Keratinocyte (primary cell): ENCODE data around the gene FGD4. TPM values are rescaled to one million over a fixed set of nuclear protein-coding genes. Genes with fewer than 3 reads are reported as not detected.

Experiments
- DNase-seq: peaks from one replicate; pipeline ENCODE4 v3.0.0-alpha.2; 2011; ENCODE audit warnings: low read depth, missing footprints, low spot score
- FAIRE-seq: peaks from 2 replicates; lab custom pipeline; 2011; peaks lifted over from hg19 to GRCh38; lab: Jason Lieb, UNC
- H2AFZ ChIP-seq: 2 replicates; pipeline ENCODE4 v1.6.0; 2012; ENCODE audit warnings: low read length, control low read depth, inconsistent platforms; ENCODE audit not compliant: control insufficient read depth
- H3K27ac ChIP-seq: 2 replicates; pipeline ENCODE4 v1.5.1; 2011; ENCODE audit warnings: low read length; ENCODE audit not compliant: control insufficient read depth, insufficient read depth
- H3K27me3 ChIP-seq: 3 replicates; pipeline ENCODE4 v1.6.0; 2011; ENCODE audit warnings: low read length; ENCODE audit not compliant: control insufficient read depth, insufficient read depth; ENCODE audit errors: extremely low read depth
- H3K36me3 ChIP-seq, 2 experiments: 2 replicates in 1 of 2; 3 replicates in 1 of 2; pipeline ENCODE4 v1.5.1; 2011; ENCODE audit warnings: low read length in 2 of 2, mild to moderate bottlenecking in 1 of 2; ENCODE audit not compliant: control insufficient read depth in 2 of 2, insufficient read depth in 2 of 2; ENCODE audit errors: extremely low read depth in 1 of 2
- H3K4me1 ChIP-seq: 3 replicates; pipeline ENCODE4 v1.5.1; 2011; ENCODE audit warnings: low read length; ENCODE audit not compliant: control insufficient read depth, insufficient read depth; ENCODE audit errors: extremely low read depth
- H3K4me2 ChIP-seq: 3 replicates; pipeline ENCODE4 v1.6.0; 2011; ENCODE audit warnings: low read depth, low read length; ENCODE audit not compliant: control insufficient read depth, insufficient read depth; ENCODE audit errors: extremely low read depth
- H3K4me3 ChIP-seq, 3 experiments: fragments of 200-600 bp in 1 of 3; sonication (generic) in 1 of 3; 2 replicates in 2 of 3; 3 replicates in 1 of 3; pipeline ENCODE4 v1.5.1; 2011 to 2016; ENCODE audit warnings: low read length in 3 of 3, mild to moderate bottlenecking in 3 of 3, control low read depth in 2 of 3, inconsistent platforms in 1 of 3, low read depth in 1 of 3, mixed read lengths in 1 of 3, mixed run types in 1 of 3, moderate library complexity in 1 of 3; ENCODE audit not compliant: control insufficient read depth in 2 of 3, insufficient read depth in 2 of 3; ENCODE audit errors: extremely low read depth in 1 of 3
- H3K79me2 ChIP-seq: 2 replicates; pipeline ENCODE4 v1.6.0; 2012; ENCODE audit warnings: low read length; ENCODE audit not compliant: control insufficient read depth, insufficient read depth
- H3K9ac ChIP-seq: 3 replicates; pipeline ENCODE4 v1.6.0; 2011; ENCODE audit warnings: low read length; ENCODE audit not compliant: control insufficient read depth, insufficient read depth; ENCODE audit errors: extremely low read depth
- H3K9me1 ChIP-seq: 3 replicates; pipeline ENCODE4 v1.6.0; 2011; ENCODE audit warnings: low read length; ENCODE audit not compliant: control insufficient read depth, insufficient read depth; ENCODE audit errors: extremely low read depth
- H3K9me3 ChIP-seq: 2 replicates; pipeline ENCODE4 v1.5.1; 2012; ENCODE audit warnings: low read depth, low read length; ENCODE audit not compliant: control insufficient read depth
- H4K20me1 ChIP-seq: 3 replicates; pipeline ENCODE4 v1.6.0; 2011; ENCODE audit warnings: low read length; ENCODE audit not compliant: control insufficient read depth, insufficient read depth; ENCODE audit errors: extremely low read depth
- EZH2 ChIP-seq: IDR thresholded peaks from one replicate; pipeline ENCODE4 v1.6.1; 2012; ENCODE audit warnings: inconsistent platforms, mild to moderate bottlenecking, low read length, moderate library complexity
- dilution Hi-C: fragments of 300-500 bp; cut with MboI; formaldehyde crosslinking; loops from one replicate; pipeline ENCODE4 v1.7.0; 2020; ENCODE audit warnings: low sequenced_read_pairs; ENCODE audit not compliant: extremely low pct_ligation_motif_present
- polyA plus RNA-seq, 5 experiments: library from polyadenylated mRNA; depleted of rRNA in 3 of 5; stranded (reverse) in 3 of 5; stranded (forward) in 1 of 5; unstranded in 1 of 5; fragments of >200 nt; gene quantifications; 1 replicate in 1 of 5; 2 replicates in 3 of 5; 3 replicates in 1 of 5; pipeline versions ENCODE4 v1.2.1 to v1.2.3, GENCODE V29; 2011 to 2012; ENCODE audit warnings: missing spikeins in 2 of 5, low read depth in 1 of 5, low replicate concordance in 1 of 5
- TF ChIP-seq, protein P1 (sequence below), 3 experiments: IDR thresholded peaks in 1 of 3; conservative IDR thresholded peaks in 1 of 3; optimal IDR thresholded peaks in 1 of 3; 2 replicates in 2 of 3; 3 replicates in 1 of 3; pipeline versions ENCODE3 to v1.5.1; 2011; ENCODE audit warnings: low read length in 3 of 3, mild to moderate bottlenecking in 3 of 3, moderate library complexity in 2 of 3, control low read depth in 1 of 3, inconsistent platforms in 1 of 3; ENCODE audit not compliant: insufficient read depth in 2 of 3; ENCODE audit errors: extremely low read depth in 1 of 3

The FGD4 gene
- polyA plus RNA-seq, 1 donor (not counting 4 experiments of a cell fraction or from before 2014, with no cell fraction given) = 10.5 TPM

DNA sequence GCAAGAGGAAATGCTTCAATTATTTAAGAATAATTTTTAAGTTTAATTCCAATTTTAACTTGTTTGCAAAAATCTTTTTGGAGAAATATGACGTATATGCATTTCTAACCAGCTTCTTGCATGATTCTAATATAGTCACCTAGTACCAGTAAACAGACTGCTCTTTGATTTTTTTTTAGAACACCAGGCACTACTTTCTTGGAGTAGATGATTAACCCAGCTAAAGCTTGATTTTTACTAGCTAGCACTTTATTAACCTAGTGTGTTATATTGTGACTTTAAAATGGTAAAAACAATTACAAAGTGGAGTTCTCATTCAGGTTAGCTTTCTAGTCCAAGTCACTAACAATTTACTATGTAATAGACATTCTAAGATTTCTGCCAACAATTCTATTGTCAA, 32.6 kb upstream of the FGD4 start:
- no peaks in the 10 kb centered on the region for H3K79me2 ChIP-seq
- H3K27ac ChIP-seq = no peak overlapping the region
- H2AFZ ChIP-seq = no peak overlapping the region
- dilution Hi-C loops = no loop called here
- no peak for FAIRE-seq
- TF ChIP-seq, protein P1, sequence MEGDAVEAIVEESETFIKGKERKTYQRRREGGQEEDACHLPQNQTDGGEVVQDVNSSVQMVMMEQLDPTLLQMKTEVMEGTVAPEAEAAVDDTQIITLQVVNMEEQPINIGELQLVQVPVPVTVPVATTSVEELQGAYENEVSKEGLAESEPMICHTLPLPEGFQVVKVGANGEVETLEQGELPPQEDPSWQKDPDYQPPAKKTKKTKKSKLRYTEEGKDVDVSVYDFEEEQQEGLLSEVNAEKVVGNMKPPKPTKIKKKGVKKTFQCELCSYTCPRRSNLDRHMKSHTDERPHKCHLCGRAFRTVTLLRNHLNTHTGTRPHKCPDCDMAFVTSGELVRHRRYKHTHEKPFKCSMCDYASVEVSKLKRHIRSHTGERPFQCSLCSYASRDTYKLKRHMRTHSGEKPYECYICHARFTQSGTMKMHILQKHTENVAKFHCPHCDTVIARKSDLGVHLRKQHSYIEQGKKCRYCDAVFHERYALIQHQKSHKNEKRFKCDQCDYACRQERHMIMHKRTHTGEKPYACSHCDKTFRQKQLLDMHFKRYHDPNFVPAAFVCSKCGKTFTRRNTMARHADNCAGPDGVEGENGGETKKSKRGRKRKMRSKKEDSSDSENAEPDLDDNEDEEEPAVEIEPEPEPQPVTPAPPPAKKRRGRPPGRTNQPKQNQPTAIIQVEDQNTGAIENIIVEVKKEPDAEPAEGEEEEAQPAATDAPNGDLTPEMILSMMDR (optimal IDR thresholded peaks at IDR 0.05 in 1 of 3, IDR thresholded peaks at IDR 0.05 in 1 of 3, conservative IDR thresholded peaks at IDR 0.05 in 1 of 3; ENCODE audit: extremely low read depth in 1 of 3, insufficient read depth in 2 of 3, low read length in 3 of 3) = no peak
- no peak for TF ChIP-seq EZH2
- H3K4me1 ChIP-seq = peaks cover 6% of the 10 kb centered on the region
- H3K4me2 ChIP-seq = no peak overlapping the region
- no peaks in the 10 kb centered on the region for H3K9me1 ChIP-seq
- H4K20me1 ChIP-seq = no peaks in the 10 kb centered on the region
- H3K36me3 ChIP-seq = peaks cover 0 to 1% of the 10 kb centered on the region in 2 experiments
- H3K9ac ChIP-seq = no peak overlapping the region
- no peaks in the 10 kb centered on the region for H3K27me3 ChIP-seq
- no peak overlapping the region for H3K4me3 ChIP-seq
- DNase-seq = no peak
- no peaks in the 10 kb centered on the region for H3K9me3 ChIP-seq

DNA sequence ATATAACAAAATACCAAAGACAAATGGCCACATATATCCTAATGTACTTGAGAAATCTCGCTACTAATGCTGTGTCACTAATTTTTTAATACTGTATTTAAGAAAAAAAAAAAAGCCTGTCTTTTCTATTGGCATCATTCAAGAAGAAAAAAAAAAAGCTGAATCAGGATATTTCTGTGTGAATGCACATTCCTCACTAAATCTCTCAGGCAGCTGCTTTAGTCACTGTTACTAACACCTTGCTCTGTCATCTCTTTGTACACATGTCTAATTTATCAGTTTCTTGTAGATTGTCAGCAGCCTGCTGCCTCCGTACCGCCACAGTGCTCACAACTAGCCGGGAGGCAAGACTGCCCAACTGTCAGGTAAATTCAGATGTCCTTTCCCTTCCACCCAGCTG, 32.0 kb upstream of the FGD4 start:
- DNase-seq = no peak
- TF ChIP-seq, protein P1 (optimal IDR thresholded peaks at IDR 0.05 in 1 of 3, IDR thresholded peaks at IDR 0.05 in 1 of 3, conservative IDR thresholded peaks at IDR 0.05 in 1 of 3; ENCODE audit: extremely low read depth in 1 of 3, insufficient read depth in 2 of 3, low read length in 3 of 3) = no peak
- TF ChIP-seq EZH2 = no peak

More for the DNA sequence above, 32.0 kb upstream of the FGD4 start:
- no peak overlapping the region for H3K4me3 ChIP-seq
- H3K27me3 ChIP-seq = no peaks in the 10 kb centered on the region
- no peak overlapping the region for H3K4me2 ChIP-seq
- FAIRE-seq = no peak
- H3K36me3 ChIP-seq = peaks cover 0 to 1% of the 10 kb centered on the region in 2 experiments
- no peak overlapping the region for H3K9ac ChIP-seq
- no peaks in the 10 kb centered on the region for H3K9me1 ChIP-seq
- no peaks in the 10 kb centered on the region for H3K79me2 ChIP-seq
- peaks cover 6% of the 10 kb centered on the region for H3K4me1 ChIP-seq
- dilution Hi-C loops = no loop called here
- H3K27ac ChIP-seq = no peak overlapping the region
- no peaks in the 10 kb centered on the region for H3K9me3 ChIP-seq
- H2AFZ ChIP-seq = no peak overlapping the region
- no peaks in the 10 kb centered on the region for H4K20me1 ChIP-seq
